ENCODE data around the gene STH. TPM values are rescaled to one million over a fixed set of nuclear protein-coding genes. Genes with fewer than 3 reads are reported as not detected.

STH gene
- total RNA-seq, 1 experiment from 2014 or later, result not detected

DNA sequence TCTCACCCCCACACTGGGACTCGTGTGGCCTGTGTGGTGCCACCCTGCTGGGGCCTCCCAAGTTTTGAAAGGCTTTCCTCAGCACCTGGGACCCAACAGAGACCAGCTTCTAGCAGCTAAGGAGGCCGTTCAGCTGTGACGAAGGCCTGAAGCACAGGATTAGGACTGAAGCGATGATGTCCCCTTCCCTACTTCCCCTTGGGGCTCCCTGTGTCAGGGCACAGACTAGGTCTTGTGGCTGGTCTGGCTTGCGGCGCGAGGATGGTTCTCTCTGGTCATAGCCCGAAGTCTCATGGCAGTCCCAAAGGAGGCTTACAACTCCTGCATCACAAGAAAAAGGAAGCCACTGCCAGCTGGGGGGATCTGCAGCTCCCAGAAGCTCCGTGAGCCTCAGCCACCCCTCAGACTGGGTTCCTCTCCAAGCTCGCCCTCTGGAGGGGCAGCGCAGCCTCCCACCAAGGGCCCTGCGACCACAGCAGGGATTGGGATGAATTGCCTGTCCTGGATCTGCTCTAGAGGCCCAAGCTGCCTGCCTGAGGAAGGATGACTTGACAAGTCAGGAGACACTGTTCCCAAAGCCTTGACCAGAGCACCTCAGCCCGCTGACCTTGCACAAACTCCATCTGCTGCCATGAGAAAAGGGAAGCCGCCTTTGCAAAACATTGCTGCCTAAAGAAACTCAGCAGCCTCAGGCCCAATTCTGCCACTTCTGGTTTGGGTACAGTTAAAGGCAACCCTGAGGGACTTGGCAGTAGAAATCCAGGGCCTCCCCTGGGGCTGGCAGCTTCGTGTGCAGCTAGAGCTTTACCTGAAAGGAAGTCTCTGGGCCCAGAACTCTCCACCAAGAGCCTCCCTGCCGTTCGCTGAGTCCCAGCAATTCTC is 27.4 kb downstream of the STH start:
- no peak for DNase-seq
- no peak overlapping the region for H3K4me3 ChIP-seq
- peaks cover 49% of the 10 kb centered on the region for H3K36me3 ChIP-seq
- no peaks in the 10 kb centered on the region for H3K27me3 ChIP-seq
- no peaks in the 10 kb centered on the region for H3K9me3 ChIP-seq

DNA sequence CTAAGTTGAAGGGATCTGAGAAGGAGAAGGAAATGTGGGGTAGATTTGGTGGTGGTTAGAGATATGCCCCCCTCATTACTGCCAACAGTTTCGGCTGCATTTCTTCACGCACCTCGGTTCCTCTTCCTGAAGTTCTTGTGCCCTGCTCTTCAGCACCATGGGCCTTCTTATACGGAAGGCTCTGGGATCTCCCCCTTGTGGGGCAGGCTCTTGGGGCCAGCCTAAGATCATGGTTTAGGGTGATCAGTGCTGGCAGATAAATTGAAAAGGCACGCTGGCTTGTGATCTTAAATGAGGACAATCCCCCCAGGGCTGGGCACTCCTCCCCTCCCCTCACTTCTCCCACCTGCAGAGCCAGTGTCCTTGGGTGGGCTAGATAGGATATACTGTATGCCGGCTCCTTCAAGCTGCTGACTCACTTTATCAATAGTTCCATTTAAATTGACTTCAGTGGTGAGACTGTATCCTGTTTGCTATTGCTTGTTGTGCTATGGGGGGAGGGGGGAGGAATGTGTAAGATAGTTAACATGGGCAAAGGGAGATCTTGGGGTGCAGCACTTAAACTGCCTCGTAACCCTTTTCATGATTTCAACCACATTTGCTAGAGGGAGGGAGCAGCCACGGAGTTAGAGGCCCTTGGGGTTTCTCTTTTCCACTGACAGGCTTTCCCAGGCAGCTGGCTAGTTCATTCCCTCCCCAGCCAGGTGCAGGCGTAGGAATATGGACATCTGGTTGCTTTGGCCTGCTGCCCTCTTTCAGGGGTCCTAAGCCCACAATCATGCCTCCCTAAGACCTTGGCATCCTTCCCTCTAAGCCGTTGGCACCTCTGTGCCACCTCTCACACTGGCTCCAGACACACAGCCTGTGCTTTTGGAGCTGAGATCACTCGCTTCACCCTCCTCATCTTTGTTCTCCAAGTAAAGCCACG is 28.3 kb downstream of the STH start:
- peaks cover 51% of the 10 kb centered on the region for H3K36me3 ChIP-seq
- no peaks in the 10 kb centered on the region for H3K9me3 ChIP-seq
- H3K4me3 ChIP-seq, result no peak overlapping the region
- no peak for DNase-seq
- no peaks in the 10 kb centered on the region for H3K27me3 ChIP-seq

DNA sequence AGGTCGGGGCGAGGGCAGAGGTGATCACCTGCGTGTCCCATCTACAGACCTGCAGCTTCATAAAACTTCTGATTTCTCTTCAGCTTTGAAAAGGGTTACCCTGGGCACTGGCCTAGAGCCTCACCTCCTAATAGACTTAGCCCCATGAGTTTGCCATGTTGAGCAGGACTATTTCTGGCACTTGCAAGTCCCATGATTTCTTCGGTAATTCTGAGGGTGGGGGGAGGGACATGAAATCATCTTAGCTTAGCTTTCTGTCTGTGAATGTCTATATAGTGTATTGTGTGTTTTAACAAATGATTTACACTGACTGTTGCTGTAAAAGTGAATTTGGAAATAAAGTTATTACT is 28.9 kb downstream of the STH start:
- Histone ChIP-seq H3K27me3 (no peaks in the 10 kb centered on the region), H3K36me3 (peaks cover 54% of the 10 kb centered on the region), H3K9me3 (no peaks in the 10 kb centered on the region), H3K4me3 (no peak overlapping the region)
- DNase-seq, result no peak

DNA sequence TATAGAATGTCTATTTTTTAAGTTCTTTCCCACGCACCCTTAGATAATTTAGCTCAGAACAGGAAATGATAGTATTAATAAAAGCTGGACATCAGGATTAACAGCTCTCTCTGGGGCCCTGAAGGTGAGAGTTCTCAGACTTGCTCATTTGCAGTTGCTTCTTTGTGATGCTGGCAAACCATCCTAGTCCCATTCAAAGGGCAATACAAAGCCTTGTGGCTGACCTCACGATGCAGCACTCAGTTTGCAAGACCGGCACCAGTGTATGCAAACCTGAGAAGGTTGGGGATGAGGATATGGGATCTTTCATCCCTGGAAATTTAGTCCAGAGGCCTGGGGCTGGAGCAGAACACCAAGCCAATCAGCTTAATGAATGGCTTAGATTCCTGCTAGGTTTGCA is 29.3 kb downstream of the STH start:
- Histone ChIP-seq H3K4me3 (no peak overlapping the region), H3K9me3 (no peaks in the 10 kb centered on the region), H3K27me3 (no peaks in the 10 kb centered on the region), H3K36me3 (peaks cover 54% of the 10 kb centered on the region)
- DNase-seq, result no peak

- Histone ChIP-seq H3K4me3 (no peak overlapping the region), H3K9me3 (no peaks in the 10 kb centered on the region), H3K27me3 (no peaks in the 10 kb centered on the region), H3K36me3 (peaks cover 61% of the 10 kb centered on the region)
- DNase-seq, result no peak
Measured at GRCh38 chr17:46028981-46029565, 30.0 kb downstream of the STH start.

DNA sequence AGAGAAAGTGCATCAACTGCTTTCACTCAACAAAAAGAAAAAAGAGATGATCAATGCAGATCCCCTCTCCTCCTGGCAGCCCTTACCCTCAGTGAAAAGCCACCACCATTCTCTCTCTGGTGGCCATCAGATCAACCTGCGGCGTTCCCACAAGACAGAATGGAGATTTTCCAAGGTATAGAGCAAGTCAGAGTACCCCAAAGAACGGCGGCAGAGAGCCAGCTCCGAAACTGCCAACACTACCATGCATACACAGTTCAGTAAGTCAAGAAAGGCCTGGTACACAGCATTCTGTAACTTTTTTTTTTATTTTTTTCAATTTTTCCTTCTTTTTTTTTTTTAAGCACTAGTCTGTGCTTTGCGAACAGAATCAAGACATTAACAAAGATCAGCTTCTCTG is 30.6 kb downstream of the STH start:
- Histone ChIP-seq H3K27me3 (no peaks in the 10 kb centered on the region), H3K36me3 (peaks cover 67% of the 10 kb centered on the region), H3K4me3 (no peak overlapping the region), H3K9me3 (no peaks in the 10 kb centered on the region)
- DNase-seq, result no peak

DNA sequence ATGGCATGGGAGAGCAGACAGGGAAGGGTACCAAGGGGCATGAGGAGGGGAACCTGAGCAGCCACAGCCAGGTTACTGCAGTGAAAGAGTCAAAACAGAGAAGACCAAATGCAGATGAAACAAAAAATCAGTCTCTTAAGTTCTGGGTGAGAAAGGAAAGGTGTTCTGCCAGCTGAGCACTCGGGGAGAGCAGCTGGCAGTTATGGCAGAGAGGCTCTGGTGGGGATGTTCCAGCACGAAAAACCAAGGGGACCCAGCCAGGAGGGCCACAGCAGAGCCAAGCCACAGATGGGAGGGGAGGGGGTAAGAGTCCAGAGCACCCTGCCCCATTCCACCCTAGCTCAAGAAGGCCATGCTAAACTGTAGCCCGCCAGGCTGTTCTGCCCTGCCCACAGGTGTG is 31.7 kb downstream of the STH start:
- no peak for DNase-seq
- H3K27me3 ChIP-seq, result no peaks in the 10 kb centered on the region
- H3K4me3 ChIP-seq, result no peak overlapping the region
- H3K36me3 ChIP-seq, result peaks cover 76% of the 10 kb centered on the region
- H3K9me3 ChIP-seq, result no peaks in the 10 kb centered on the region

GRCh38 chr17:46031440-46031839 is 32.4 kb downstream of the STH start:
- Histone ChIP-seq H3K9me3 (no peaks in the 10 kb centered on the region), H3K4me3 (no peak overlapping the region), H3K27me3 (no peaks in the 10 kb centered on the region), H3K36me3 (peaks cover 81% of the 10 kb centered on the region)
- no peak for DNase-seq

DNA sequence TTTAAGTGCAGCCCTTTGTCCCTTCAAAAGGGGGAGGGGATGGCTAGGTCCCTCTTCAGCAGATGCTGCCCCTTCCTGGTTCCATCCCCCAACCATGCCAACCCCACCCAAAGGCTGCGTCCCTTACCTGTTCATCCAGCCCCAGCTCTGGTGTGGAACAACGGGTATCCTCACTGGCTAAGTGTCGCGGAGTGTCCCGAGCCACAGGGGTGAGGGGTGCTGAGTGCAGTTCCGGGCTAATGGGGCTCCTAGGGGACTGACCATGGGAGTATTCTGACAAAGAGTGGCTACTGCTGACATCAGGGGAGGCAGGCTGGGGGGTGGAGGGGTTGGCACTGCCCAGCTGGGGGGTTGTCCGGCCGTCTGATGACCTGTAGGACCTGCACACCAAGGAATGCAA is 32.9 kb downstream of the STH start:
- H3K9me3 ChIP-seq, result no peaks in the 10 kb centered on the region
- H3K4me3 ChIP-seq, result no peak overlapping the region
- DNase-seq, result no peak
- no peaks in the 10 kb centered on the region for H3K27me3 ChIP-seq
- H3K36me3 ChIP-seq, result peaks cover 82% of the 10 kb centered on the region

DNA sequence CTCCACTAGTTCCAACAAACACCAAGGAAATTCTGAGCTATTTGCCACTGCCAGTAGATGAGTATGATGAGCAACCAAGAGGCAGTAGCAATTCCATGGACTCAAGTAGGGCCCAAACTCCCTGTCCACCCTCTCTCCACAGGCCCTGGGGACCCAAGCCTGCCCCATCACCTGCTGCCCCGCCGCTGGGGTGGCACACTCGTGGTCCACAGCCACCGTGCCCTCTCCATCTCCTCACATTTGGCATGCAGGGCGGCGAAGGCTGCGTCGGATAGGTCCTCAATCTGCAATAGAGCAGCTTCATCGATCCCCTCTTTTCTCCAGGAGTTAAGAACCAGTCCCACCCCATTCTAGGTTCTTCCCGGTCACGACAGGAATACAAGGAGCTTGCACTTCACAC is 33.9 kb downstream of the STH start:
- no peak for DNase-seq
- H3K36me3 ChIP-seq, result peaks cover 82% of the 10 kb centered on the region
- no peaks in the 10 kb centered on the region for H3K27me3 ChIP-seq
- H3K9me3 ChIP-seq, result no peaks in the 10 kb centered on the region
- no peak overlapping the region for H3K4me3 ChIP-seq

- no peak for DNase-seq
- Histone ChIP-seq H3K9me3 (no peaks in the 10 kb centered on the region), H3K4me3 (no peak overlapping the region), H3K36me3 (peaks cover 83% of the 10 kb centered on the region), H3K27me3 (no peaks in the 10 kb centered on the region)
Measured at GRCh38 chr17:46033392-46033791, 34.3 kb downstream of the STH start.

DNA sequence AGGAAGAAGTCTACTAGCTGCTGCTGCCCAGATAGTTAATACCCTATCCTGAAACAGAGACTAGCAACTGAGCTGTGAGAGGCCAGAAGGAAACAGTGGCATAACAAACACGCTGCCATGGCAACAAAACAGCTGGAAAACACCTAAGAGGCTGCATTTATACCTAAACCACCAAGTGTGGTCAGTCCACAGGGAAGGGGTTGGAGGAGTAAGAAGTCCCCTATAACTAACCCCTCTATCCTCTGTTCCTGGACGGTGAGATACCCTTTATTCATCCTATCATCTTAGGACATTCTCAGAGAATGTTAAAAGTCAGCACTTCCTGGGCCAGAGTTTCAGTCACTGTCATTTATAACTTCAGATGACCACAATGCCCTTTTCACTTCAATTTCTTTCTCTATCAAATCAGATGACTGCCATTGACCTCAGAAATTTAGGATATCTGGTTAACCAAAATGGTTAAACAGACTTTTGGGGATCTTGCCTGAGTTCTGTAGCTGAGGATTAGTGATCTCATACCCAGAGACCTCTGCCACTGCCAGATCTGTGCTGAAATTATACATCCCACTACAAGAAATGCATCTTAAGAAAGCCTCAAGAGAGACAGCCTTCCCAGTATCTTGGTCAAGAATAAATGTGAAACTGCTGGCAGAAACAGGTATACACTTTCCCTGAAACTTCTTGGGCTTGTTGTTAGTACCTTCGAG is 36.2 kb downstream of the STH start:
- Histone ChIP-seq H3K4me3 (no peak overlapping the region), H3K9me3 (no peaks in the 10 kb centered on the region), H3K27me3 (no peaks in the 10 kb centered on the region), H3K36me3 (peaks cover 91% of the 10 kb centered on the region)
- DNase-seq, result no peak

- H3K9me3 ChIP-seq, result no peaks in the 10 kb centered on the region
- no peak overlapping the region for H3K4me3 ChIP-seq
- H3K36me3 ChIP-seq, result peaks cover 93% of the 10 kb centered on the region
- no peak for DNase-seq
- no peaks in the 10 kb centered on the region for H3K27me3 ChIP-seq
Measured at GRCh38 chr17:46036491-46036890, 37.4 kb downstream of the STH start.

GRCh38 chr17:46037722-46038255 is 38.7 kb downstream of the STH start:
- Histone ChIP-seq H3K9me3 (no peaks in the 10 kb centered on the region), H3K27me3 (no peaks in the 10 kb centered on the region), H3K36me3 (peaks cover 93% of the 10 kb centered on the region), H3K4me3 (no peak overlapping the region)
- no peak for DNase-seq

DNA sequence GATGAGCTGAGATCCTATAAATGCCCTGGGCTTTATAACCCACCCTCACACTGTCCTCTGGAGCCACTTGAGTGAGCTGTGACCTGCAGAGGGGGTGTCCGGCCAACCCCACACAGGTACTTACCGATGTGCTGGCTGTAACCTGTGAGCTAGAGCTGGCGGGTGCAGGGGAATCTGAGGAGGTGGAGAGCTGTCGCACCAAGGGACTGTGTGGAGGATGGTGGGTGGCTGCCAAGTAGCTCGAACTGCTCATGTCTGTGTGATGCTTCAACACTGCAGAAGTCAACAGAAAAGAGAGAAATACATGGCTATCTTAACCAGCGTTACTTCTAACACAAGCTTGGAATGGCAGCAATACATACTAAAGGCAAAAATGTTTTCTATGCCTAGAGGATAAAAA is 39.4 kb downstream of the STH start:
- Histone ChIP-seq H3K27me3 (no peaks in the 10 kb centered on the region), H3K9me3 (no peaks in the 10 kb centered on the region), H3K4me3 (no peak overlapping the region), H3K36me3 (peaks cover 90% of the 10 kb centered on the region)
- DNase-seq, result no peak

DNA sequence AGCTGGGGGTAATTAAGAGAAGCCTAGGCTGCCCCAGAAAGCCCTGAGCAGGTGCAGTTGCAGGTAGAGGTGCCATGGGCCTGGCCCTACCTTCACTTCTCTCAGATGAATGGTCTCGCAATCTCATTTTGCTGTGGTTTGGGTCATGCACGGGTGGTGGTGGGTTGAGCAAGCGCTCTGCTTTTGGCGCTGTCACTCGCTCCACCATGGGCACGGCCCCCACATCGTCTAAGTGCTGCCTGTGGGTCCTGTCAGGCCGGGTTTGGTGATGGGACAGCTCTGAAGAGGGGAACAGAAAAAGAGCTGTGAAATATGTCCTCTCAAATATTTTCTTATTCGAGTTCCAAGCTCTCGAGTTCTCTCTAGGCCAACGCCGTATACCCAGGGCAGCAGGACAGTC is 39.9 kb downstream of the STH start:
- no peaks in the 10 kb centered on the region for H3K9me3 ChIP-seq
- H3K36me3 ChIP-seq, result peaks cover 90% of the 10 kb centered on the region
- no peak for DNase-seq
- no peak overlapping the region for H3K4me3 ChIP-seq
- H3K27me3 ChIP-seq, result no peaks in the 10 kb centered on the region
